ENCODE measurements around the gene RASGEF1C.

RASGEF1C gene

GRCh38 chr5:180179442-180180420 is 29.3 kb downstream of the RASGEF1C start:
- Histone ChIP-seq H3K79me2 (ENCODE audit: insufficient read depth, low read length) (no peaks in the 10 kb centered on the region), H3K9me3 (ENCODE audit: insufficient read depth, low read length) (no peaks in the 10 kb centered on the region), H3K9me2 (replicated peaks; ENCODE audit: insufficient read depth, low read length) (no peaks in the 10 kb centered on the region), H3K27ac (ENCODE audit: low read depth, low read length) (no peak overlapping the region), H2AFZ (ENCODE audit: low read depth, low read length, severe bottlenecking) (no peak overlapping the region), H3K9ac (ENCODE audit: low read length) (no peak overlapping the region), H3K36me3 (ENCODE audit: low read length) (no peaks in the 10 kb centered on the region), H4K20me1 (ENCODE audit: low read depth, low read length) (no peaks in the 10 kb centered on the region), H3F3A (ENCODE audit: insufficient read depth) (no peaks in the 10 kb centered on the region), H3K4me3 (ENCODE audit: insufficient read depth, low read length, poor library complexity, severe bottlenecking) (no peak overlapping the region), H3K27me3 (ENCODE audit: low read length) (no peaks in the 10 kb centered on the region), H3K4me2 (ENCODE audit: low read depth, low read length, poor library complexity, severe bottlenecking) (no peak overlapping the region)
- TF ChIP-seq EZH2phosphoT487 (conservative IDR thresholded peaks at IDR 0.05; ENCODE audit: low read length): no peak
- no peak for TF ChIP-seq CTCF (IDR thresholded peaks at IDR 0.05; ENCODE audit: insufficient read depth, low read length, poor library complexity, severe bottlenecking)

GRCh38 chr5:180178531-180179441 is 30.2 kb downstream of the RASGEF1C start:
- no peak overlapping the region for H3K4me3 ChIP-seq (ENCODE audit: insufficient read depth, low read length, poor library complexity, severe bottlenecking)
- no peaks in the 10 kb centered on the region for H3K9me2 ChIP-seq (replicated peaks; ENCODE audit: insufficient read depth, low read length)
- H3K27ac ChIP-seq (ENCODE audit: low read depth, low read length): no peak overlapping the region
- H3K4me2 ChIP-seq (ENCODE audit: low read depth, low read length, poor library complexity, severe bottlenecking): no peak overlapping the region
- H3K36me3 ChIP-seq (ENCODE audit: low read length): no peaks in the 10 kb centered on the region
- H4K20me1 ChIP-seq (ENCODE audit: low read depth, low read length): no peaks in the 10 kb centered on the region
- TF ChIP-seq EZH2phosphoT487 (conservative IDR thresholded peaks at IDR 0.05; ENCODE audit: low read length) (no peak), CTCF (IDR thresholded peaks at IDR 0.05; ENCODE audit: insufficient read depth, low read length, poor library complexity, severe bottlenecking) (no peak)
- no peaks in the 10 kb centered on the region for H3K27me3 ChIP-seq (ENCODE audit: low read length)
- H2AFZ ChIP-seq (ENCODE audit: low read depth, low read length, severe bottlenecking): no peak overlapping the region
- no peak overlapping the region for H3K9ac ChIP-seq (ENCODE audit: low read length)
- no peaks in the 10 kb centered on the region for H3K9me3 ChIP-seq (ENCODE audit: insufficient read depth, low read length)
- H3K79me2 ChIP-seq (ENCODE audit: insufficient read depth, low read length): no peaks in the 10 kb centered on the region
- H3F3A ChIP-seq (ENCODE audit: insufficient read depth): no peaks in the 10 kb centered on the region

GRCh38 chr5:180176191-180176590 is 32.8 kb downstream of the RASGEF1C start:
- Histone ChIP-seq H3K9ac (ENCODE audit: low read length) (no peak overlapping the region), H3K27ac (ENCODE audit: low read depth, low read length) (no peak overlapping the region), H3K9me2 (replicated peaks; ENCODE audit: insufficient read depth, low read length) (no peaks in the 10 kb centered on the region), H3K27me3 (ENCODE audit: low read length) (no peaks in the 10 kb centered on the region), H3F3A (ENCODE audit: insufficient read depth) (no peaks in the 10 kb centered on the region), H3K4me2 (ENCODE audit: low read depth, low read length, poor library complexity, severe bottlenecking) (no peak overlapping the region), H3K36me3 (ENCODE audit: low read length) (no peaks in the 10 kb centered on the region), H3K79me2 (ENCODE audit: insufficient read depth, low read length) (no peaks in the 10 kb centered on the region), H4K20me1 (ENCODE audit: low read depth, low read length) (no peaks in the 10 kb centered on the region), H3K9me3 (ENCODE audit: insufficient read depth, low read length) (no peaks in the 10 kb centered on the region), H3K4me3 (ENCODE audit: insufficient read depth, low read length, poor library complexity, severe bottlenecking) (no peak overlapping the region), H2AFZ (ENCODE audit: low read depth, low read length, severe bottlenecking) (no peak overlapping the region)
- TF ChIP-seq EZH2phosphoT487 (conservative IDR thresholded peaks at IDR 0.05; ENCODE audit: low read length) (no peak), CTCF (IDR thresholded peaks at IDR 0.05; ENCODE audit: insufficient read depth, low read length, poor library complexity, severe bottlenecking) (no peak)
